Common myeloid progenitor, CD34-positive (primary cell): ENCODE data around the gene C2orf69.
A peak's percentile ranks its signal among the peaks of the same experiment; 100 is the strongest.

Source experiments
- CTCF ChIA-PET: fragments of 350-600 bp; sonication (Branson Sonifier 250); formaldehyde crosslinking; loops from one replicate; lab custom pipeline; 2021; ENCODE audit warnings: antibody characterized with exemption; lab: Charles Lee
- POLR2A ChIA-PET: fragments of 350-600 bp; sonication (Branson Sonifier 250); formaldehyde crosslinking; loops from one replicate; lab custom pipeline; 2021; ENCODE audit warnings: antibody characterized with exemption; lab: Charles Lee
- DNase-seq, 3 donors: peaks; one replicate each; pipeline versions ENCODE4 v3.0.0 to v3.0.0-alpha.2; 2013
- H3K27ac ChIP-seq, 2 experiments: 1 replicate in 1 of 2; 2 replicates in 1 of 2; pipeline ENCODE4 v1.7.0; 2013; ENCODE audit warnings: inconsistent platforms in 2 of 2, low read length in 2 of 2, mild to moderate bottlenecking in 2 of 2, low read depth in 1 of 2, moderate library complexity in 1 of 2; ENCODE audit not compliant: severe bottlenecking in 2 of 2, insufficient read depth in 1 of 2, poor library complexity in 1 of 2
- H3K27me3 ChIP-seq, 5 experiments: replicated peaks in 2 of 5; 1 replicate in 3 of 5; 2 replicates in 2 of 5; pipeline versions ENCODE4 v1.6.1 to v1.7.0; 2013; ENCODE audit warnings: low read length in 4 of 5, mild to moderate bottlenecking in 2 of 5, moderate library complexity in 2 of 5, inconsistent platforms in 1 of 5; ENCODE audit not compliant: insufficient read depth in 5 of 5, control insufficient read depth in 4 of 5
- H3K36me3 ChIP-seq, 4 experiments: 1 replicate in 2 of 4; 2 replicates in 2 of 4; pipeline versions ENCODE4 v1.6.1 to v1.7.0; 2013; ENCODE audit warnings: low read length in 3 of 4, control low read depth in 1 of 4, mild to moderate bottlenecking in 1 of 4; ENCODE audit not compliant: control insufficient read depth in 4 of 4, insufficient read depth in 4 of 4
- H3K4me1 ChIP-seq, 4 experiments: 1 replicate in 3 of 4; 2 replicates in 1 of 4; pipeline versions ENCODE4 v1.6.1 to v1.7.1; 2013; ENCODE audit warnings: low read length in 3 of 4, mild to moderate bottlenecking in 3 of 4, control low read depth in 1 of 4, inconsistent platforms in 1 of 4, moderate library complexity in 1 of 4; ENCODE audit not compliant: control insufficient read depth in 4 of 4, insufficient read depth in 4 of 4; ENCODE audit errors: control extremely low read depth in 1 of 4
- H3K4me3 ChIP-seq, 7 experiments: 1 replicate in 4 of 7; 2 replicates in 3 of 7; pipeline versions ENCODE4 v1.5.1 to v1.7.0; 2013; ENCODE audit warnings: mild to moderate bottlenecking in 7 of 7, low read length in 6 of 7, moderate library complexity in 6 of 7, inconsistent platforms in 2 of 7, low read depth in 2 of 7, control low read depth in 1 of 7; ENCODE audit not compliant: insufficient read depth in 4 of 7, control insufficient read depth in 1 of 7; ENCODE audit errors: extremely low read depth in 1 of 7
- H3K9me3 ChIP-seq, 5 experiments: 1 replicate in 4 of 5; 2 replicates in 1 of 5; pipeline versions ENCODE4 v1.6.1 to v1.7.1; 2013; ENCODE audit warnings: low read length in 4 of 5, mild to moderate bottlenecking in 2 of 5, inconsistent platforms in 1 of 5, low read depth in 1 of 5, moderate library complexity in 1 of 5; ENCODE audit not compliant: control insufficient read depth in 4 of 5, insufficient read depth in 2 of 5; ENCODE audit errors: control extremely low read depth in 1 of 5
- WGBS: methylation state at CpG from one replicate; pipeline ENCODE4 v1.1.5; 2013; ENCODE audit not compliant: insufficient coverage; 5-methylcytosine and 5-hydroxymethylcytosine counted together

Gene C2orf69

DNA sequence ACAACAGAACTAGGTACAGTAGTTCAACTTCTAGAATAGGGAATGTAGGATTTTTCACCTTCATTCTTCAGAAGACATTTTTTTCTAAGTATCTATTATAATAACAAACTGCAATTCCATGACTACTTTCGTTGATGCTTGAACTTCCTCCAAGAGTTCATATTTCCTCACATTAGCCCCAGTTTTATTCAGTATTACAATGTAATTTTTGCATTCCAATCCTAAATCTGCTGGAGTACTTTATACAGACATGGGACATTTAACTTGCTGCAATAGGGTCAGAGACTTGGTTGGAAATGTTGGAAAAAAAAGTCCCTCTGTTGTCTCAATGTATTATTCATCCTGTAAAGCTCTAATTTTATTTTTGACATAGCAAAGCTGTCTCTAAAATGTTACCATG is 40.5 kb upstream of the C2orf69 start:
- 100% methylated on average over 1 of the region's 1 CpG for WGBS
- Histone ChIP-seq H3K27ac (no peak overlapping the region), H3K4me1 (no peaks in the 10 kb centered on the region), H3K36me3 (no peaks in the 10 kb centered on the region), H3K27me3 (no peaks in the 10 kb centered on the region), H3K9me3 (peaks cover 0 to 15% (median 4%) of the 10 kb centered on the region in 5 experiments), H3K4me3 (no peak overlapping the region)
- ChIA-PET POLR2A (no interaction called here), CTCF (interaction anchor here (0.6 kb wide), 1 partner anchor 283 kb away, joined by 3 read pairs; no protein-coding TSS in a partner anchor)
- DNase-seq, result no peak

DNA sequence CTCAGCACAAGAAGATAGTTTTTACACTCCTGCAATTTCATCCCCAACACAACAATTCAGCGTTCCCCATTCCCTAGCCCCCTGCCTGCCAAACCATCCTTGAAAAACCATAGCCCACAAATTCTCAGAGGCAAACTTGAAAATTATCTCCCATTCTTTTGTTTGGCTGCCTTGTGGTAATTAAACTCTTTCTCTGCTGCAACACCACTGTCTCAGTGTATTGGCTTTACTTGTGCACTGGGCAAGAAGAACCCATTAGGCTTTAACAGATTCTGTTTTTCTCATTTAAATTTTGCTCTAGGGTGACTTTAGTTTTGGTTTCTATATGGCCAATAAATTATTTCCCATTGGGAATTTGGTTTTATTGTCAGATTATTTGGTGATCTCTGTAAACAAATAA is 36.9 kb upstream of the C2orf69 start:
- ChIA-PET POLR2A (no interaction called here), CTCF (no interaction called here)
- Histone ChIP-seq H3K4me3 (no peak overlapping the region), H3K4me1 (no peaks in the 10 kb centered on the region), H3K9me3 (peaks cover 0 to 20% (median 4%) of the 10 kb centered on the region in 5 experiments), H3K36me3 (no peaks in the 10 kb centered on the region), H3K27ac (no peak overlapping the region), H3K27me3 (no peaks in the 10 kb centered on the region)
- no CpG with 5 or more reads among the region's 1 CpG for WGBS
- peak in 1 of 3 donors; percentile 8 for DNase-seq

DNA sequence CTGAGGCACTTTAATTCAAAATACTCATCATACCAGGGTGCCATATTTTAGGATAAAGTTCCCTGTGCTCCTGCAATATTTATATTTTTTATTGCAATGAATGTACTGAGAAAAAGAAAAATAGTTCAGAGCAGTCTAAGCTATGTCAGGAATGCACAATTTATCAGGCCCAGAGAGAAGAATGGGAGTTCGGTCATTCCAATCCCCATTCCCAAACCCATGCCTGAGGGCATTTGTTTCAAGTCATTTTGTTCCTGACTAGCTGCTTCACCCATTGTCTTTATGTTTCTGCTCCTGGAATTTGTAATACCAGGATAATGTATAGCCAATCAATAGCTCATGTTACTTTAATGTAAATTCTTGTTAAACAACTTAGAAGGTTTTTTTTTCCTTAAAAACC is 35.7 kb upstream of the C2orf69 start:
- ChIA-PET CTCF (interaction anchor here (0.6 to 0.7 kb wide), 2 partner anchors 65 to 168 kb away, joined by 3 read pairs; no protein-coding TSS in a partner anchor), POLR2A (no interaction called here)
- Histone ChIP-seq H3K4me3 (no peak overlapping the region), H3K9me3 (peaks cover 0 to 20% (median 4%) of the 10 kb centered on the region in 5 experiments), H3K4me1 (no peaks in the 10 kb centered on the region), H3K27me3 (no peaks in the 10 kb centered on the region), H3K36me3 (no peaks in the 10 kb centered on the region), H3K27ac (no peak overlapping the region)
- DNase-seq, result no peak
- 100% methylated on average over 1 of the region's 1 CpG for WGBS

DNA sequence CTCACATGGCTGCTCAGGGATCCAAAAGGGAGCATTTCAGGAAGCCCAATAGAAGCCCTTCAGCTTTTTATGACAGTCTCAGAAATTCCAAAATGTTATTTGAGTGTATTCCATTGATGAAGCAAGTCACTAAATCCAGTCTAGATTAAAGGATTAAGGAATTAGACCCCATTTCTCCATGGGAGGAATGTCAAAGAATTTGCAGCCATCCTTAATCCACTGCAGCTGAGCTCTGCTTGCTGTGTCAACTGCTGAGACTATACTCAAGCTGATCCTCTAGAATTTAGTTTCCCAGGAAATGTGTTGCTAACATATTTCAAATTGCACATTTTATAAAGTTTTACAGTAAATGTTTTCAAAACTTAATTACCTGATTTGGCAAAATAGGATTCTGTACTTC is 28.4 kb upstream of the C2orf69 start:
- CTCF ChIA-PET, result interaction anchor here (1.0 kb wide), 1 partner anchor 10 kb away, joined by 3 read pairs; no protein-coding TSS in a partner anchor
- POLR2A ChIA-PET, result no interaction called here
- Histone ChIP-seq H3K9me3 (peaks cover 0 to 5% (median 0%) of the 10 kb centered on the region in 5 experiments), H3K27me3 (no peaks in the 10 kb centered on the region), H3K27ac (no peak overlapping the region), H3K4me1 (no peaks in the 10 kb centered on the region), H3K4me3 (no peak overlapping the region), H3K36me3 (no peaks in the 10 kb centered on the region)
- no peak for DNase-seq

DNA sequence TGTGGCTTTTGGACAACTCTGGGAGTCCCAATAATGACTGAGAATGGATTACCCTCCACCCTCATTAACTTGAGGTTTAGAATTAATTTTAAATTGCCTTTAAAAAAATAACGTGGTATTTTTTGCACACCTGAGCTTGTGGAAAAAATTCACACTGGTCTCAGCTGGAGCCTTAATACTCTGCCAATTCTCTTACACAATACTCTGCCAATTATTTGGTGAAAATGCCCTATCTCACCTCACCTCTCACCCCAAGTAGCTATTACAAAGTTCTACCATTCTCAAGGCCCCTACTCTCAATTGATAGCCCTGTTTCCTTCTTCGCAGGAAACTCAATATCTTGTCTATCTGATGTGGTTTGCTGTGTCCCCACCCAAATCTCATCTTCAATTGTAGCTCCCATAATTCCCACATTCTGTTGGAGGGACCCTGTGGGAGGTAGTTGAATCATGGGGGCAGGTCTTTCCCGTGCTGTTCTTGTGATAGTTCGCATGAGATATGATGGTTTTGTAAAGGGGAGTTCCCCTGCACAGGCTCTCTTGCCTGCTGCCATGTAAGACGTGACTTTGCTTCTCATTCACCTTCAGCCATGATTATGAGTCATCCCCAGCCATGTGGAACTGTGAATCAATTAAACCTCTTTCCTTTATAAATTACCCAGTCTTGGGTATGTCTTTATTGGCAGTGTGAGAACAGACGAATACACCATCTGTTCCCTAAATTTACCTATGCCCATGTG is 27.4 kb upstream of the C2orf69 start:
- no peak for DNase-seq
- POLR2A ChIA-PET, result interaction anchor here (0.6 kb wide), 1 partner anchor 51 kb away, joined by 3 read pairs; no protein-coding TSS in a partner anchor
- H3K4me3 ChIP-seq, result no peak overlapping the region
- CTCF ChIA-PET, result interaction anchor here (1.0 kb wide), 1 partner anchor 10 kb away, joined by 3 read pairs; no protein-coding TSS in a partner anchor
- no peaks in the 10 kb centered on the region for H3K4me1 ChIP-seq
- H3K27ac ChIP-seq, result no peak overlapping the region
- no peaks in the 10 kb centered on the region for H3K36me3 ChIP-seq
- no peaks in the 10 kb centered on the region for H3K27me3 ChIP-seq
- H3K9me3 ChIP-seq, result no peaks in the 10 kb centered on the region
- no CpG with 5 or more reads among the region's 6 CpGs for WGBS

DNA sequence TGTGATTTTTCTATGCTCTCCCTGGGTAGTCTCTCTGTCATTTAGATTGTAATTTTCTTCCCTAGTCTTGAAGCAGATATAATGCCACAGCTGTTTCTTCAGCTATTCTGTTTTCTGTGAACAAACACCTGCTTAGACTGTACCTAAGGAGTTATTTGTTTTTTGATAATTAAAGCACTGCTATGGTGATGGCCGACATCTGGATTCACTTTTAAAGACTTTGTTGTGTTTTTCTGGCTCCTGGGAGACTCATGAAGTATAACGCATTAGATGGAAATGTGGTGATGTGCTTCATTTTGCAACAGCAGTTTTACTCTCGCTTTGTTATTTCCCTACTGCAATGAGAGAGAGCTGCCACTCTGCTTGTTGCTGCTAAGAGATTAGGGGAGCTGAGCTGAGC is 15.7 kb upstream of the C2orf69 start:
- Histone ChIP-seq H3K9me3 (no peaks in the 10 kb centered on the region), H3K36me3 (no peaks in the 10 kb centered on the region), H3K27ac (no peak overlapping the region), H3K27me3 (no peaks in the 10 kb centered on the region), H3K4me1 (no peaks in the 10 kb centered on the region), H3K4me3 (no peak overlapping the region)
- ChIA-PET CTCF (no interaction called here), POLR2A (no interaction called here)
- 100% methylated on average over 2 of the region's 3 CpGs for WGBS
- DNase-seq, result no peak

DNA sequence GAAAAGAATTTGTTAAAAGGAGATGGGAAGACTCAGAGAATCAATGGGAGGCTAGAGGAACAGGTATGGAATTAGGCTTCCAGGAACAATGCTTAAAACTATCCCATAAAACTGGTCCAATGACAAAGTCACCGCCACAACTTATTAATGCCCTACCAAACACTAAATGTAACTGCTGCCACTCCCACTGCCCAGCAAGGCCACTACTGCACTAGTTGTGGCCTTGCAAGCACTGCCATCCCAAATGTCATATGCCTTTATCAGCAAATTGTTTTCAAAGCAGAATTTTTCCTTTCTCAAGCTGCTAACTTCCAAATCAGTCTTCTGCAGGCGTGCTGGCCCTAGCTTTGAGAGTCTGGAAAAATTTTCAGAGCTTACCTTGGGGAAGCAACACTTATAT is 14.5 kb upstream of the C2orf69 start:
- Histone ChIP-seq H3K27me3 (no peaks in the 10 kb centered on the region), H3K4me3 (no peak overlapping the region), H3K4me1 (no peaks in the 10 kb centered on the region), H3K9me3 (no peaks in the 10 kb centered on the region), H3K36me3 (no peaks in the 10 kb centered on the region), H3K27ac (no peak overlapping the region)
- POLR2A ChIA-PET, result no interaction called here
- 100% methylated on average over 1 of the region's 2 CpGs for WGBS
- DNase-seq, result no peak
- CTCF ChIA-PET, result interaction anchor here (1.3 to 1.6 kb wide), 3 partner anchors 9 to 34 kb away, joined by 3 read pairs; partner anchors contain the start of gene C2orf69
